HL-60 (cell line): ENCODE results near the gene SGCA.

ENCODE experiments used
- DNase-seq, 2 experiments: peaks; one replicate each; pipeline ENCODE4 v3.0.0-alpha.2; 2010 to 2020; ENCODE audit warnings: low read depth in 1 of 2, low spot score in 1 of 2
- H3K27ac ChIP-seq: fragments of 250-450 bp; sonication (Bioruptor Pico); replicated peaks from 2 replicates; pipeline ENCODE4 v1.5.1; 2020; ENCODE audit warnings: mild to moderate bottlenecking, moderate library complexity
- H3K27me3 ChIP-seq: fragments of 250-450 bp; sonication (Bioruptor Pico); 2 replicates; pipeline ENCODE4 v1.5.1; 2021; ENCODE audit warnings: mild to moderate bottlenecking, moderate library complexity; ENCODE audit not compliant: insufficient read depth, poor library complexity, severe bottlenecking
- H3K4me3 ChIP-seq: replicated peaks from 2 replicates; pipeline ENCODE4 v1.5.1; 2011; ENCODE audit warnings: mild to moderate bottlenecking, control low read depth, low read length; ENCODE audit not compliant: insufficient read depth
- GABPA ChIP-seq: IDR thresholded peaks from 2 replicates; pipeline ENCODE4 v1.6.1; 2012; ENCODE audit warnings: low read depth
- POLR2AphosphoS5 ChIP-seq: IDR thresholded peaks from 2 replicates; pipeline ENCODE4 v1.6.1; 2012; ENCODE audit warnings: low read depth
- REST ChIP-seq: IDR thresholded peaks from 2 replicates; pipeline ENCODE4 v1.6.1; 2012; ENCODE audit warnings: low read depth; ENCODE audit not compliant: insufficient replicate concordance
- SPI1 ChIP-seq: IDR thresholded peaks from 2 replicates; pipeline ENCODE4 v1.6.1; 2012; ENCODE audit warnings: low read depth, mild to moderate bottlenecking, borderline replicate concordance
- TF ChIP-seq, protein P1 (sequence below): IDR thresholded peaks from one replicate; pipeline ENCODE4 v1.5.1; 2011; ENCODE audit warnings: low read length, control low read depth, inconsistent platforms; ENCODE audit not compliant: insufficient read depth

SGCA gene

GRCh38 chr17:50123649-50124349 lies 42.0 kb upstream of the SGCA start:
- TF ChIP-seq, protein P1, sequence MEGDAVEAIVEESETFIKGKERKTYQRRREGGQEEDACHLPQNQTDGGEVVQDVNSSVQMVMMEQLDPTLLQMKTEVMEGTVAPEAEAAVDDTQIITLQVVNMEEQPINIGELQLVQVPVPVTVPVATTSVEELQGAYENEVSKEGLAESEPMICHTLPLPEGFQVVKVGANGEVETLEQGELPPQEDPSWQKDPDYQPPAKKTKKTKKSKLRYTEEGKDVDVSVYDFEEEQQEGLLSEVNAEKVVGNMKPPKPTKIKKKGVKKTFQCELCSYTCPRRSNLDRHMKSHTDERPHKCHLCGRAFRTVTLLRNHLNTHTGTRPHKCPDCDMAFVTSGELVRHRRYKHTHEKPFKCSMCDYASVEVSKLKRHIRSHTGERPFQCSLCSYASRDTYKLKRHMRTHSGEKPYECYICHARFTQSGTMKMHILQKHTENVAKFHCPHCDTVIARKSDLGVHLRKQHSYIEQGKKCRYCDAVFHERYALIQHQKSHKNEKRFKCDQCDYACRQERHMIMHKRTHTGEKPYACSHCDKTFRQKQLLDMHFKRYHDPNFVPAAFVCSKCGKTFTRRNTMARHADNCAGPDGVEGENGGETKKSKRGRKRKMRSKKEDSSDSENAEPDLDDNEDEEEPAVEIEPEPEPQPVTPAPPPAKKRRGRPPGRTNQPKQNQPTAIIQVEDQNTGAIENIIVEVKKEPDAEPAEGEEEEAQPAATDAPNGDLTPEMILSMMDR: no peak
- TF ChIP-seq SPI1 (no peak), POLR2AphosphoS5 (no peak)
- H3K27ac ChIP-seq: no peak overlapping the region
- peaks cover 44% of the 10 kb centered on the region for H3K27me3 ChIP-seq
- H3K4me3 ChIP-seq: no peak overlapping the region
- DNase-seq: no peak

GRCh38 chr17:50125420-50125997 lies 40.3 kb upstream of the SGCA start:
- H3K27ac ChIP-seq: no peak overlapping the region
- H3K4me3 ChIP-seq: no peak overlapping the region
- DNase-seq: no peak
- peaks cover 44% of the 10 kb centered on the region for H3K27me3 ChIP-seq
- TF ChIP-seq GABPA (no peak), SPI1 (no peak), REST (no peak), POLR2AphosphoS5 (no peak)
- TF ChIP-seq, protein P1: no peak

GRCh38 chr17:50127697-50128361 lies 38.0 kb upstream of the SGCA start:
- DNase-seq: peak in 1 of 2 experiments; percentile 47
- Histone ChIP-seq H3K27ac (no peak overlapping the region), H3K27me3 (peaks cover 39% of the 10 kb centered on the region), H3K4me3 (no peak overlapping the region)
- TF ChIP-seq, protein P1: no peak
- TF ChIP-seq POLR2AphosphoS5: 0 out of 2 replicates have a peak, but pooled peaks have one; percentile 29
- 0 out of 2 replicates have a peak, but pooled peaks have one; percentile 3 for TF ChIP-seq SPI1
- no peak for TF ChIP-seq GABPA
- peak; percentile 65 for TF ChIP-seq REST
